AG08395 (cell line): ENCODE data around the gene TNIK.

Source experiments
- DNase-seq: peaks from one replicate; pipeline ENCODE4 v3.0.0; 2012; ENCODE audit warnings: mixed read lengths, low spot score

TNIK gene

DNA sequence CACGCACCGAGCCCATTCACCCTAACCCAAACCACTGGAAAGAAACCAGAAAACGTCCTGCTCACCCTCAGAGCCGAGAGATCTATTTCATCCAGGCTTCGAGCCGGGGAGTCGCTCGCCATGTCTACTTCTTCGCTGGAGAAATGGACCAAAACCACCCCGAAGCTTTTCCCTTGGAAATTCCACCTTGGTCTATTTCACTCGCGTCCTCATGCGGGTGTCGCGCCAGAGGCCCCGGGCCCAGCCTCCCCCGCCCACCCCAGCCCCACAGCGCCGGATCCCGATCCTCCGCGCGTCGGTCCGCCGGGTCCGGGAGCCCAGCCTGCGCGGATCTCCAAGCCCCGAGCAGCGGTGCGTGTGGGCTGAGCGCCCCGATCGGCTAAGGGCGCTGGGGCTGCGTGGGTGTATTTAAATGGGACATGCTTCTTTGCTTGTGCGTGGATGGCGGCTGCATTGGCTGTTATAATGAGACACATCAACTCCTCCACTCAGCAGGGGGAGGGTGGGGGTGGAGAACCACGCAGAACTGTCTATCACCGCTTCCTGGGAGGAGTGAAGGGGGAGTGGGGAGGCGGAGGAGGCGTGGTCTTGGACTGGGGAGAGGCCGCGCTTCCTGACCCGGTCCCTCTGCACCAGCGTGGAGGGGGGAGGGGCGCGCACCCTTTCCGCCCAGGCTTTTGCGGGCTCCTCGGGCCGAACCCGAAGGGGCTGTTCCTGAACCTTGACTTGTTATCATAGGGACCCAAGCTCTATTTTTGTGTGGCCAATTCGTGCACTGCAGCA is at the start of gene TNIK:
TSS of gene TNIK (minus strand) at position 464 of the 783 bp plus-strand sequence. CDS start at position 122, 342 bp downstream.
- DNase-seq, result peak; percentile 81

DNA sequence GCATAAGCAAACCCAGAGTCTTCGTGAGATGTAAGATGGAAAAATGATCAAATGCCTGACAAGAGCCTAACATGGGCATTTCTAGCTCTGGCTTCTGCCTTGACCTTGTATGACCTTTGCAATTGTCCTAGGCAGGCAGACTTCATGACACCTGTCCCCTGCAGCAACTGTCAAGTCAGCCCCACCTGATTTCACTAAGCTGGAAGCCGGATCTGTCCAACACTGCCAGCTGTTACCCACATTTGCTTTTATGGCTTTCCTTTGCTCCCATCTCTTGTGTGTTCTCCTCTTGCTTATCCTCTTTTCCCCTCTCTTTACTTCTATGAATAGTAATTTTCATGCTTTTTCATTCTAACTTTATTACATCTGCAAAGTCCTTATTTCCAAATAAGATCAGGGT is 48.5 kb upstream of the TNIK start:
- no peak for DNase-seq

DNA sequence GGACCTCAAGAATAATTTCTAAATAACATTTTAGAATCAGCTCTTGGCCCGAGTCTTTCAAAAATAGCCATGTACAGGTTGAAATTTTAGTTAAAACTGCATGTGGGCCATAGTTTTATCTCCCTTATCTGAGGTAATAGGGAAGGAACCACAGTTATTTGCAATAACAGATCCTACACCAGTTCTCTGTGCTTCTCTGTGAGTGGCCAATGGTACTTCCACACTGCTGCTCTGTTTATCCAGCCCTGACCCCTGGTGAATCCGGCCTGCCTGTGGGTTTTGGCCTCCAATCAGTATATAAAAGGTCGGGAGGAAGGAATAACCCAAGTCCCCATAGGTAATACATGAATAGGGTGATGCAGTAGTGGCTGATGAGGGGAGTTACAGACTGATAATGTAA is 48.0 kb upstream of the TNIK start:
- DNase-seq, result no peak

DNA sequence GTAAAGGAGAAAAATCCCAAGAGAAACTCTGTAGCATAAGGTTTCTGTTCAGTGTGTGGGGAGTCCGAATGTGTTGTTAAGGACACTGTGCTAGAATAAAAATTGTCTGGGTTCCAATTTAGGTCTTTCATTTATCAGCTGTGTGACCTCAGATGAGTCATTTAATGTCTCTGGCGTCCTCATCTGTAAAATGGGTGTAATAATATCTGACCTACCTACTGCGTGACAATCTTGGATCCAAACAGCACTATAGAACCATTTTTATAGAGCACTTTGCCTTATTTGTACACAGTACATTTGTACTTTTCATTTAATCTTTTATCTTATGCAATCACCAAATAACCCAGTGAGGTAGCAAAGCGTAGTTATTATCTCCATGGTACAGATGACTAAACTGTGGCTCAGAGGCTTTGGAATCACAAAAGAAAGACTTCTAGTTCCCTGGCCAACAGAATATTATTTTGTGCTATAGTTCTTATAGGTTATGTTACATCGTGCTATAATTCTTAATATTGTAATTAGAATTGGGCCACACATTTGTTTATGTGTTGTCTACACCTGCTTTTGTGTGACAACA is 46.6 kb upstream of the TNIK start:
- no peak for DNase-seq

DNA sequence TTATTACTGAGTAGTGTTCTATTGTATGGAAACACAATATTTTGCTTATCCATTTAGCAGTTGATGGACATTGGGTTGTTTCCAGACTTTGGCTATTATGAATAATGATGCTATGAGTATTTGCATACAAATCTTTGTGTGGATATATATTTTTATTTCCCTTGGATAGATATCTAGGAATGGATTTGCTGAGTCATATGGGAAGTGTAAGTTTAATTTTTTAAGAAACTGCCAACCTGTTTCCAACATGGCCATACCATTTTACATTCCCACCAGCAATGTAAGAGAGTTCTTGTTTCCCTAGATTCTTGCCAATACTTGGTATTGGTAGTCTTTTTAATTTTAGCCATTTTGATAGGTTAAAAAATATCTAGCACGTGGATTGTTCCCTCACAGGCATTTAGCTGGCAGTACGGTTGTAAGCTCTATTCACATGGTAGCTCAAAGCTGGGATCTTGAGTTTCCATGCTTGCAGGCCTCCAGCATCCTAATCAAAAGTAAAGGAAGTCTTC is 45.7 kb upstream of the TNIK start:
- no peak for DNase-seq

DNA sequence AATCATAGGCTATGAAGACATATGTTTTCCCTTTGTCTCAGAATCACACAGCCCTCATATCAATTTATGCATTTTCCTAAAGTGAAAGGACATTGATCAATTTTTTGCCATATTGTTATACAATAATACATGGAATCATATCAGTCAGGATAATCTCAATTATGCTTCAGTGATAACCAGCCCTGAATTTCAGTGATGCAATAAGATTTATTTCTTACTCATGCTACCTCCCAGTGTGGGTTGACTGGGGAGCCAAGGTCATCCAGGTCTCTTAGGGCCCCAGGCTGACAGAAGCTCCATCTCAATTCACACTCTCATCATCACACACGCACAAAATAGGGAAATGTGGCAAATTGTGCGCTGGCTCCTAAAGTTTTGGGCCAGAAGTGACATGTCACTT is 44.2 kb upstream of the TNIK start:
- DNase-seq, result no peak

DNA sequence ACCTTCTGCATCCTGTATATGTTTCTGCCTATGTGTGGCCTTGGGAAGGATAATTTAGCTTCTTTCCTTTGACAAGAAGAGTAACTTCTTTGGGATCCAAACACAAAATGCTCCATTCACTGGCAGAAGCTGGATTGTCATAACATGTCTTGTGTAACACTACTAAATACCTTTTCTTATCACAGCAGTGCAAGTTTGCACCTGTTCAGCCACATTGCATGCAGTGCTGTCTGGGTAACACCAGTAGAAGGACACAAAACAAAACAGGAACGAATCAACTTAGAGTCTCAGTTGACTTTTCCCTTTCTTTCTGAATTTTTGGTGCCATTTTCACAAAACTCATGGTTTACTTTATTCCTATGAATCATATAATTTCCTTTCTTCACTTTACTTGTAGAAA is 43.6 kb upstream of the TNIK start:
- DNase-seq, result no peak

DNA sequence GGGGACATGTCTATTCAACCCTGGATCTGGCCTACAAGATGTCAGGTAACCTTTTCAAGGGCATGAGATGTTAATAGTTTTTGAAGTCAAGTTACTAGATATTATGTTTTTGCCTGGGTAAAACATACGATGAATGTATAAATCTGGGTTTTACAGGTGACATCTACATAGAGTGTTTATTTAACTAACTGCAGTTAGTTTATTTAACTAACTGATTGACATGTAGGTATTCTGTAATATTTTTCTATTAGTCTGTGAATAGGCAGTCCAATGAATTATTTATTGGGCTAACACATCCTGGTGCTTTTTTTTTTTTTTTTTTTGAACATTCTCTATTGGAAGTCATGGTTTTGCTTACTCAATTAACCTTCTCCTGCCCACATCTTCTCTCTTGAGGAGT is 38.7 kb upstream of the TNIK start:
- DNase-seq, result no peak

DNA sequence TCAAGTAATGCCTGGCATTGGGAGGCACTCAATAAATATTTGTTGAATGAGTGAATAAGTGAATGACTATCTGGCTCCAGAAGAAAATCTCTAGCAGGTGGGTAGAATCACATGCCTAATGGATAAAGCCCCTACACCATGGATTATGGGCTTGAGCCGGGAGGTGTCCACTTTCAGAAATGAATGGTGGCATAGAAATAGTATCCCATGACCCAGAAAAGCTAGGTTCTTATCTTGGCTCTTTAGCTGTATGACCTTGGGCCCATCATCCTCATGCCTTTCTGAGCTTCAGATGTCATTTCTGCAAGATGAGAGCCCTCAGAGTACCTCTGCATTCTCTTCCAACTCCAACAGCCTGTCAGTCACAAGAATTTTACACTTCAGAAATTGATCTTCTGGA is 37.3 kb upstream of the TNIK start:
- no peak for DNase-seq

DNA sequence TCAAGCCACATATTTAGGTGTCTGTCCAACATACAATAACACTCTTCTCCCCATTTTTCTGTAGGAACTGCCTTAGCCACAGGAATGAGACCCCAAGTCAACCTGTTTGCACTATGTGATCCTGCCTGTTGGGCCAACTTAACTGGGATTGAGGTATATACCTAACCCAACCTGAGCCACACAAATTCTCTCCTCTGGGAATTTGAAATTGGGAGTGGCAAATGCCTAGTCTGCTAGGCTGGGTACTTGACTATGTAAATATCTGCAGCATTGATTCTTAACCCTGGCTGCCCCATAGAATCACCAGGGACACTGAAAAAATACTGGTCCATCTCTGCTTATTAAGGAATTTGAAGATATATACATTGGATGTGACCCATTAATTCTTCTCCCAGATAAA is 35.2 kb upstream of the TNIK start:
- DNase-seq, result no peak

DNA sequence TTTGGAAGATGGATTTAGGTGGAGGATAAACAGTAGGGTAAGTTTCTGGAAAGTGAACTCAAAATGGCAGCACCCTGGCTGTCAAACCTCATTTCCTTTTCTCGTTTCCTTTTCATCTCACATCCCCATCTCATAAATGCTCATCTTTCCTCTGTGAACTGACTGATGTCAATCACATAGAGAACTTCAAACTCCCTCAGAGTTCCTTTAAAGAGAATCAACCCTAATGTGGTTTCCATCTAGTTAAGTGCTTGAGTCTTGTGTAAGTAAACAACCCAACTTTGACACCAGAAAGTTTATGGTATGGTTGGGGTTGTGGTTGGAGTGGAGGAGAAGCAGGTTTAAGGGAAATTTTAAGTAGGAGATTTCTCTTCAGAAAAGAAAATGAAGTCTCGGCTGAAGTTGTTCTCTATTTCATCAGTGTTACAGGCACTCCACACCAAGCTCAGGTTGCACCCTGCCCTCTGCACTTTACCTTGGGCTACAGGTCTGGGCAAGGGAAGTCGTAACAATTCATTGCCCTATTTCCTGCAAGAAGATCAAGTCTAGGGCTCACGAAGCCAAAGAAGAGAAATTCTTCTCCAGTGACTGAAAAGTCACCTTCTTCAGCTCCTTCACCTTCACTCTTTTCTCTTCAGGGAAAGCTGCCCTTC is 34.4 kb upstream of the TNIK start:
- DNase-seq, result no peak

DNA sequence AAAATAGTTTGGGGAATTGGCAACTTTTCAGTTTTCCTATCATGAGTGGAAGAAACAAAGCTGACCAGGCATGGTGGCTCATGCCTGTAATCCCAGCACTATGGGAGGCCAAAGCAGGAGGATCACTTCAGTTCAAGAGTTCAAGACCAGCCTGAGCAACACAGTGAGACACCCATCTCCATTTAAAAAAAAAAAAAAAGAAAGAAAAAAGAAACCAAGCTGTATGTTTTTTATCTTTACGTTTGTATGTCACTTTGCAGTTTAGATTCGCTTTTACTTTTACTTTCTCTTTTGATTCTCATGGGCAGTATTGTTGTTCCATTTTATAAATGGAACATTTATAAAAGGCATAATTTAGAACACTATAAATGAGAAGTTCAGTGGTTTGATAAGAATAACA is 31.2 kb upstream of the TNIK start:
- no peak for DNase-seq

DNA sequence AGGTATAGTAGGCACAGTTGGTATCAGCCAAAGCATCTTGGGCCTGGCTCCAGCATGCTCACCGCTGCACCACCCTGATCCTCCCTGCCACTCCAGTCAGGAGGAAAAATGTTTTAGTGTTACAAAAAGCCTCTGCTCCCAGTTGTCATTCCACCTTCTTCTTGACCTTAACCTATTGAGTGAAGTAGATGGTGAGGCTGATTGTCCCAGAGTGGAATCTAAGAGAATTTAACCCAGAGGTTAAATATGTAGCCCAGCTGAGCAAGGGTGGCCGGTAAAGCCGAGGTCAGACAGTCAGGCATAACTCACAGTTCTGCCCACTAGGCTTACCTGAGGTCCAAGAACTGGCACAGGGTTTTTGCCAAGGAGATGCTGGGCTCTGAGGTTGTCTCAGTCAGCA is 30.7 kb upstream of the TNIK start:
- DNase-seq, result no peak

DNA sequence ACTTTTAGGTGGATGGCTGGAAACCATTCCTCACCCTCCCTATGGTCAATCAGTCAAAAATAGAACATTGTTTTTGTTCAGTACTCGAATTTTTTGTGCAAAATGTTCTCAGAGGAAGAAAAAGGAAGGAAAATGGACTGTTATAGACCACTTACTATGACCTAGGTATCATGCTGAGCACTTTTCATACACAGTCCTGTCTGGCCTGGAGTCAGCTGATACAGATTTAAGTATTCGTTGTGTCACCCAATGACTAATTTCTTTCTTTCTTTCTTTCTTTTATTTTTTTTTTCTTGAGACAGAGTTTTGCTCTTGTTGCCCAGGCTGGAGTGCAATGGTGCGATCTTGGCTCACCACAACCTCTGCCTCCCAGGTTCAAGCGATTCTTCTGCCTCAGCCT is 29.1 kb upstream of the TNIK start:
- no peak for DNase-seq

DNA sequence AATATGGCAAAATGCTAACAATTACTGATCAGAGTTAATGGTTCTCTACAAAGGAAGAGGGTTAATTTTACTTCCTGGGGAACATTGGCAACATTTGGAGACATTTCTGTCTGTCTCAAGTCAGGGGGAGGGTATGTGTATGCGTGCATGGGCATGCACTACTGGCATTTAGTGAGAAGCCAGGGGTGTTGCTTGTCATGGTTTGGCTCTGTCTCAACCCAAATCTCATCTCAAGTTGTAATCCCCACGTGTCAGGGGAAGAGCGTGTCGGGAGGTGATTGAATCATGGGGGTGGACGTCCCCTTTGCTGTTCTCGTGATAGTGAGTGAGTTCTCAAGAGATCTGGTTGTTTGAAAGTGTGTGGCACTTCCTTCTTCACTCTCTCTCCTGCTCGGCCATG is 28.3 kb upstream of the TNIK start:
- no peak for DNase-seq

DNA sequence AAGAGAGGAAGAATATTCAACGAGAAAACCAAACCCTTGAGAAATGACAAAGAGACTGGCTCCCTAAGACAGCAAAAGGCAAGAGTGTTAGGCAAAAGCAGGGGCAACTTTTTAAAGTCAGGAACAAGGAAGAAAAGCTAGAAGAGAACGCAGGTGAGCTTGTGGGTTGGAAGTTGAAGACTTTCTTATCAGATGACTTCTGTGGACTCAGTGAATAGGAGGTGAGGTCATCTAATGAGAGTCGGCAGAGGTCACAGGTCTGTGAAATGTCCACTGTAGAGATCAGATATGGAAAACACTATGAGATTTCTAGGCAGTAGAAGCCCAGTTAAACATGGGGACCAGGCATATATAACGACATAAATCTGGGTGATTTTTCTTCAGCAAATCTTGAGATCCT is 27.2 kb upstream of the TNIK start:
- no peak for DNase-seq

DNA sequence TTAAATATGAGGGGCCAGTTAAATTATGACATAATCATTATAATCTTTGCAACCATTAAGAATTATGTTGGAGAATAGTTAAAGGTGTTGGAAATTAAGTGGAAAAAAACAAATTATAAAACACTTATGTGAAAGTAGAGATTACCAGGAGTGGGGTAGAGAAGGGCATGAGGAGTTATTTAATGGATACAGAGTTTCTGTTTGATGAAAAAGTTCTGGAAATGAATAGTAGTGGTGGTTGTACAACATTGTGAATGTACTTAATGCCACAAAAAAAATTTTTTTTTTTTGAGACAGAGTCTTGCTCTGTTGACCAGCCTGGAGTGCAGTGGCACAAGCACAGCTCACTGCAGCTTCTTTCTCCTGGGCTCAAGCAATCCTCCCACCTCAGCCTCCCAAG is 25.1 kb upstream of the TNIK start:
- no peak for DNase-seq

DNA sequence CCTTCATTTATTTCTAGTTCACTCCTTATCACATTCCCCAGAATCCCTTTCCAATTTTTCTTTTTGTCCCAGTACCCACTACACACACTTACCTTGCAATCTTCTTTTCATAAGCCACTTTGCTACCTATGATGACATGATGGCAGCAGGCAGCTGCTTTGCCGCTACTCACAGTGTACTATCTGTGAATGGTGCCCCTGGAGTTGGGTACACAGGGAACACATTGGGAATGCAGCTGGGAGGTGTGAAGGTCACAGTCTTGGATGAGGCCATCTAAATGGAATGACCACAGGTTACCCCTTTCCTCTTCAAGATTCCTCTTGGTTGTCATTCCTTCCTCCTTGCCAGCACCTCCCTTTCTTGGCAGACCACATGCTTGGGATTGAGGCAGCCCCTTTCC is 20.8 kb upstream of the TNIK start:
- no peak for DNase-seq

DNA sequence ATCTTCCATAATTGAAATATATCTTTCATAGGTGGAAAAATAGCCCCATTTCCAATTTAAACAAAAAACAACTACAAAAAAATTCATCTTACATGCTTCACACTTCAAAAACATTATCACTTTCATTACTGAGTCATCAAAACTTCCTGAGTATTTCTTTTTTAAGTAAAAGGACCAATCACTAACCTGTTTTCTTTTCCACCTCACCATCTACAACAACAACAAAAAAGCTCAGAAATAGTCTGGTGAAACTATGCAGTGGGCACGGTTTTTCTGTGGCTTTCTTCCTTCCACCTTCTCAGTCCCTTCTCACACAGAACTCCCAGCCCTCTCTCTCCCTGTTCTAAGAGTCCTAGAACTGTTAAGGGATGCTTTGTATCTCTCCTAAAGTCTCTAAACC is 20.3 kb upstream of the TNIK start:
- DNase-seq, result no peak

DNA sequence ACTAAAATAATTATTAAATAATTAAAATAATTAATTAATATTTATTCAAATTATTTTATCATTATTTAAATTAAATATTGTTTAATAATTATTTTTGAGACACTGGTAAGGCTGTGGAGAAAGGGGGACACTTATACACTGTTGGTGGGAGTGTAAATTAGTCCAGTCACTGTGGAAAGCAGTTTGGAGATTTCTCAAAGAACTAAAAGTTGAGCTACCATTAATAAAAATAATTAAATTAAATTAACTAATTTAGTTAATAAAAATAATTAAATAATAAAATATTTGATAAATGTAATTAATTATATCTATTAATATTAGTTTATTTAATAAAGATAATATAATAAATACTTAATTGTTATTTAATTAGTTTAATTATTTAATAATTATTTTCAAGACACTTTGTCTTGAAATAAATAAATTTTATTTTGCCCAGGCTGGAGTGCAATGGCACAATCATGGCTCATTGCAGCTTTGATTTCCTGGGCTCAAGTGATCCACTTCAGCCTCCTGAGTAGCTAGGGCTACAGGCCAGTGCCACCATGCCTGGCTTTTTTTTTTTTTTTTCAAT is 16.4 kb upstream of the TNIK start:
- DNase-seq, result no peak

DNA sequence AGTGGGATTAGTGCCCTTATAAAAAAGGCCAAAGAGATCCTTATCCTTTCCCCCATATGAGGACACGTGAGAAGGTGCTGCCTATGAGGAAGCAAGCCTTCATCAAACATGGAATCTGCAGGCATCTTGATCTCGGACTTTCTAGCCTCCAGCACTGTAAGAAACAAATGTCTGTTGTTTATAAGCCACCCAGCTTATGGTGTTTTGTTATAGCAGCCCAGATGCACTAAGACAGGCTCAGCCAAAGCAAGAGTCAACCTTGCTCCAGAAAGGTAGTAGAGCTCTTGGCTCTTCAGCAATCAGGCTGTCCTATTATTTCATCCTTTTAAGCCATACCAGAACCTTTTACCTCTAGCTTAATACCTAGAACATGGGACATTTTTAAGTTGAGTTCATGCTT is 12.3 kb upstream of the TNIK start:
- no peak for DNase-seq

DNA sequence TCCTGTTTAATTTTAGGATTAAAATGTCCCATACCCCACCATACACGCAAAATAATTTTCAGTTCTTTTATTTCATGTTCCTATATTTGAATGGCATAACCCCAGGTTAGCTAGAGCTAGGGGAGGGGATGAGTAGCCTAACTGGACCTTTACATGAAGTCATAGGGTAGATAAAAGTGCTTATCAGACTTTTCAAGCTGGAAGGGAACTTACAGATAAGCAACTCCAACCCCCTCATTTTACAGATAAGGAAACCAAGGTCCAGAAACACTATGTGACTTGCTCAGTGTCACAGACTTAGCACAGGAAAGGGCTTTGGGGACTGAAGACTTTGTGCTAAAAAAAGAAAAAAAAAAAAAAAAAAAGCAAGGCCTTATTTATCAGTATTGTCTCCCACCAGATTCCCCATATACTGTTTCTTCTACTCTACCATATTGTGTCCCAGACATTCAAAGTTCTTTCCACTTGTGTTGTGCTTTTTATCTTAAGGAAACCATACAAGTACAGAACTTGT is 10.6 kb upstream of the TNIK start:
- no peak for DNase-seq

DNA sequence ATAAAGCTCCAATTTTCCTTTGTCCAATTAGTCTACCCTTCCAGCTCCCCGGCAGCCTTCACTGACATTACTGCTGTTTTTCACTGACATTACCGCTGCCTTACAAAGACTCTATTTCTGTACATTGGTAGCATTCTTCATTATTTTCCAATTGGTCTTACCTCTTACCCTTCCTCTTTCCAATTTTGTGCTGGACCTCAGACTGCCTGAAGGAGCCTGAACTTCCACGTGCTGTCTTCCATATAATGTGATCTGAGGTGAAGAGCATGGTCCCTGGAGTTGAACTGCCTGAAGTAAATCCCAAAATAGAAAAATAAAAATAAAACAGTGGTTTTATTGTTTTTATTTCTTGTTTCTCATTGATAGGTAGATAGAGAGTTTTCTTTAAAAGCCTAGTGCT is 9.2 kb upstream of the TNIK start:
- DNase-seq, result no peak
